DOHH2 (cell line): ENCODE measurements around the gene MXD3.

ENCODE experiments used
- H3F3A ChIP-seq: fragments of 200-600 bp; sonication (generic), shearing (Covaris generic); 2 replicates; pipeline ENCODE4 v1.6.0; 2016; ENCODE audit warnings: antibody characterized with exemption, mild to moderate bottlenecking; ENCODE audit not compliant: control insufficient read depth, insufficient read depth
- H3K27ac ChIP-seq: fragments of 200-600 bp; sonication (generic); 2 replicates; pipeline ENCODE4 v1.5.1; 2014; ENCODE audit warnings: low read depth, mild to moderate bottlenecking, low read length, moderate library complexity
- H3K27me3 ChIP-seq: fragments of 200-600 bp; sonication (generic); 2 replicates; pipeline ENCODE4 v1.6.1; 2014; ENCODE audit warnings: mild to moderate bottlenecking, low read length, mixed read lengths; ENCODE audit not compliant: control insufficient read depth
- H3K36me3 ChIP-seq: fragments of 200-600 bp; sonication (generic); 2 replicates; pipeline ENCODE4 v1.6.1; 2014; ENCODE audit warnings: mild to moderate bottlenecking, low read length, moderate library complexity, mixed read lengths; ENCODE audit not compliant: control insufficient read depth
- H3K4me1 ChIP-seq: fragments of 200-600 bp; sonication (generic); 2 replicates; pipeline ENCODE4 v1.6.1; 2014; ENCODE audit warnings: mild to moderate bottlenecking, low read length, mixed read lengths; ENCODE audit not compliant: control insufficient read depth
- H3K4me2 ChIP-seq: fragments of 200-600 bp; sonication (generic); 2 replicates; pipeline ENCODE4 v1.6.0; 2014; ENCODE audit warnings: mild to moderate bottlenecking, low read length, moderate library complexity
- H3K4me3 ChIP-seq: fragments of 200-600 bp; sonication (generic); 2 replicates; pipeline ENCODE4 v1.5.1; 2014; ENCODE audit warnings: mild to moderate bottlenecking, low read length, mixed read lengths
- H3K79me2 ChIP-seq: fragments of 200-600 bp; sonication (generic); 2 replicates; pipeline ENCODE4 v1.6.1; 2014; ENCODE audit warnings: mild to moderate bottlenecking, low read length, mixed read lengths; ENCODE audit not compliant: control insufficient read depth
- H3K9me2 ChIP-seq: fragments of 200-600 bp; sonication (generic); replicated peaks from 2 replicates; pipeline ENCODE4 v1.6.1; 2014; ENCODE audit warnings: mild to moderate bottlenecking, low read length, mixed read lengths; ENCODE audit not compliant: control insufficient read depth
- H3K9me3 ChIP-seq: fragments of 200-600 bp; sonication (generic); 2 replicates; pipeline ENCODE4 v1.6.1; 2014; ENCODE audit warnings: antibody characterized with exemption, low read length, mixed read lengths; ENCODE audit not compliant: control insufficient read depth, insufficient read depth
- H4K20me1 ChIP-seq: fragments of 200-600 bp; sonication (generic); 2 replicates; pipeline ENCODE4 v1.6.0; 2014; ENCODE audit warnings: low read depth, mild to moderate bottlenecking, antibody characterized with exemption, low read length, moderate library complexity; ENCODE audit not compliant: control insufficient read depth, insufficient read depth
- EZH2phosphoT487 ChIP-seq: fragments of 200-600 bp; sonication (generic); IDR thresholded peaks from 2 replicates; pipeline ENCODE4 v1.6.1; 2017; ENCODE audit warnings: borderline replicate concordance, mild to moderate bottlenecking, antibody characterized with exemption, low read length, moderate library complexity, mixed read lengths
- TF ChIP-seq, protein P1 (sequence below): fragments of 200-600 bp; sonication (generic); IDR thresholded peaks from one replicate; pipeline ENCODE4 v1.5.1; 2014; ENCODE audit warnings: antibody characterized with exemption, mild to moderate bottlenecking, low read depth, low read length; ENCODE audit not compliant: poor library complexity, severe bottlenecking

Gene MXD3

DNA sequence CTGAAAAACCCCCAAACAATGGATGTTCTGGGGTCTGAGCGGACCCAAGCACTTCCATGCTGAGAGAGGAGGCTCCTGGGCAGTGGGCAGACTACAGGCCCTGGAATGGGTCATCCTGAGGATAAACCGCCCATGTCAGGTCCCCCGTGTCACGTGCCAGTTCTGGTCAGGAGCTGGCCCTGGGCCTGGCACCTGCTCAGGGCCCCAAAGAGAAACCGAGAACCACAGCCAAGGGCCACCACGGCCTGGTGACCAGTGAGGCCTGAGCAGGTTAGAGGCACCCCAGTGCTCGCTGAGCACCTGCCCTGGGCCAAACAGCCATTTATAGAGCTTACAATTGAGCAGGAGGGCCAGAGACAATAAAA lies 24.0 kb upstream of the MXD3 start:
- no peak for TF ChIP-seq EZH2phosphoT487
- TF ChIP-seq, protein P1, sequence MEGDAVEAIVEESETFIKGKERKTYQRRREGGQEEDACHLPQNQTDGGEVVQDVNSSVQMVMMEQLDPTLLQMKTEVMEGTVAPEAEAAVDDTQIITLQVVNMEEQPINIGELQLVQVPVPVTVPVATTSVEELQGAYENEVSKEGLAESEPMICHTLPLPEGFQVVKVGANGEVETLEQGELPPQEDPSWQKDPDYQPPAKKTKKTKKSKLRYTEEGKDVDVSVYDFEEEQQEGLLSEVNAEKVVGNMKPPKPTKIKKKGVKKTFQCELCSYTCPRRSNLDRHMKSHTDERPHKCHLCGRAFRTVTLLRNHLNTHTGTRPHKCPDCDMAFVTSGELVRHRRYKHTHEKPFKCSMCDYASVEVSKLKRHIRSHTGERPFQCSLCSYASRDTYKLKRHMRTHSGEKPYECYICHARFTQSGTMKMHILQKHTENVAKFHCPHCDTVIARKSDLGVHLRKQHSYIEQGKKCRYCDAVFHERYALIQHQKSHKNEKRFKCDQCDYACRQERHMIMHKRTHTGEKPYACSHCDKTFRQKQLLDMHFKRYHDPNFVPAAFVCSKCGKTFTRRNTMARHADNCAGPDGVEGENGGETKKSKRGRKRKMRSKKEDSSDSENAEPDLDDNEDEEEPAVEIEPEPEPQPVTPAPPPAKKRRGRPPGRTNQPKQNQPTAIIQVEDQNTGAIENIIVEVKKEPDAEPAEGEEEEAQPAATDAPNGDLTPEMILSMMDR: no peak
- H3K36me3 ChIP-seq: peaks cover 87% of the 10 kb centered on the region
- no peak overlapping the region for H3K4me3 ChIP-seq
- H3K9me3 ChIP-seq: no peaks in the 10 kb centered on the region
- H3F3A ChIP-seq: no peaks in the 10 kb centered on the region
- no peak overlapping the region for H3K4me2 ChIP-seq
- H3K9me2 ChIP-seq: no peaks in the 10 kb centered on the region
- no peaks in the 10 kb centered on the region for H3K4me1 ChIP-seq
- H3K27me3 ChIP-seq: no peaks in the 10 kb centered on the region
- peaks cover 22% of the 10 kb centered on the region for H3K79me2 ChIP-seq
- H4K20me1 ChIP-seq: no peaks in the 10 kb centered on the region
- H3K27ac ChIP-seq: no peak overlapping the region

GRCh38 chr5:177334781-177335700 lies 23.3 kb upstream of the MXD3 start:
- peaks cover 91% of the 10 kb centered on the region for H3K36me3 ChIP-seq
- no peak overlapping the region for H3K27ac ChIP-seq
- TF ChIP-seq EZH2phosphoT487: no peak
- TF ChIP-seq, protein P1: no peak
- no peaks in the 10 kb centered on the region for H4K20me1 ChIP-seq
- H3K4me1 ChIP-seq: no peaks in the 10 kb centered on the region
- no peak overlapping the region for H3K4me2 ChIP-seq
- no peaks in the 10 kb centered on the region for H3K9me3 ChIP-seq
- H3K9me2 ChIP-seq: no peaks in the 10 kb centered on the region
- no peak overlapping the region for H3K4me3 ChIP-seq
- H3K27me3 ChIP-seq: no peaks in the 10 kb centered on the region
- peaks cover 18% of the 10 kb centered on the region for H3K79me2 ChIP-seq
- H3F3A ChIP-seq: no peaks in the 10 kb centered on the region

DNA sequence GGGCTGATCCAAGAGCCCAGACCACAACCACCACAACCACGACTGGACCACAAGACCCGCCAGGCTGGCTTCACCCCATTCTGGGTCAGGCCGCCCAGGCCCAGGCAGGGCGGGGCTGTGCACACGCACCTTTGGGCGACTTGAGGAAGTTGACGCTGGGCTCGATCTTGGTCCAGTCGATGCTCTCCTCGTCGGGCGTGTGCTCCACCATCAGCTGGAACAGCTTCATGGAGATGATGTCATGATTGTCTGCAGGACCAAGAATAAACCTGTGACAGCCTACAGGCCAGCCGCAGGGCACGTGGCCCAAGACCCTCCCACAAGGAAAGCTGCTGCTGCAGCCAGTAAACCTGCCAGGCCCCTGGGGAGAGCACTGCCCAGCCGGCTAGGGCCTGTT lies 22.5 kb upstream of the MXD3 start:
- Histone ChIP-seq H3K4me3 (no peak overlapping the region), H3F3A (no peaks in the 10 kb centered on the region), H3K27me3 (no peaks in the 10 kb centered on the region), H3K9me2 (no peaks in the 10 kb centered on the region), H3K4me2 (no peak overlapping the region), H3K79me2 (peaks cover 9% of the 10 kb centered on the region), H3K36me3 (peaks cover 90% of the 10 kb centered on the region), H4K20me1 (no peaks in the 10 kb centered on the region), H3K27ac (no peak overlapping the region), H3K4me1 (no peaks in the 10 kb centered on the region), H3K9me3 (no peaks in the 10 kb centered on the region)
- TF ChIP-seq, protein P1: no peak
- TF ChIP-seq EZH2phosphoT487: no peak
